Hindlimb muscle (tissue), 1 donor: Measurements from ENCODE around the gene SYCE1. TPM values are rescaled to one million over a fixed set of nuclear protein-coding genes. Genes with fewer than 3 reads are reported as not detected.
"Not testable (repeated sequence)": the region's sequence is repeated elsewhere in the genome, so short reads cannot be mapped to it uniquely, and the experiment has no call there.

Experiments used
- DNase-seq: peaks from one replicate; pipeline ENCODE4 v3.0.0-alpha.2; 2013
- polyA plus RNA-seq: library from polyadenylated mRNA; unstranded; fragments of 120-200 nt; gene quantifications from one replicate; pipeline ENCODE4 v1.2.1, GENCODE V29; 2013; ENCODE audit not compliant: insufficient read length

Gene SYCE1, protein sequence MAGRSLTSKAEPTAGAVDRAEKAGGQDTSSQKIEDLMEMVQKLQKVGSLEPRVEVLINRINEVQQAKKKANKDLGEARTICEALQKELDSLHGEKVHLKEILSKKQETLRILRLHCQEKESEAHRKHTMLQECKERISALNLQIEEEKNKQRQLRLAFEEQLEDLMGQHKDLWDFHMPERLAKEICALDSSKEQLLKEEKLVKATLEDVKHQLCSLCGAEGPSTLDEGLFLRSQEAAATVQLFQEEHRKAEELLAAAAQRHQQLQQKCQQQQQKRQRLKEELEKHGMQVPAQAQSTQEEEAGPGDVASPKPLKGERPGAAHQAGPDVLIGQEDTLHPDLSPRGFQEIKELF
- 0.43 TPM for polyA plus RNA-seq

GRCh38 chr10:133565441-133566294 is at the start of gene SYCE1:
Gene SYCE1 (minus strand): TSS chr10:133565583. CDS start chr10:133565529, 54 bp downstream.
- DNase-seq, result no peak

- DNase-seq, result no peak
Observed at GRCh38 chr10:133614830-133615580, 49.6 kb upstream of the SYCE1 start.

- DNase-seq, result no peak
Observed at GRCh38 chr10:133613699-133614098, 48.3 kb upstream of the SYCE1 start.

GRCh38 chr10:133611079-133611478 is 45.7 kb upstream of the SYCE1 start:
- no peak for DNase-seq

DNA sequence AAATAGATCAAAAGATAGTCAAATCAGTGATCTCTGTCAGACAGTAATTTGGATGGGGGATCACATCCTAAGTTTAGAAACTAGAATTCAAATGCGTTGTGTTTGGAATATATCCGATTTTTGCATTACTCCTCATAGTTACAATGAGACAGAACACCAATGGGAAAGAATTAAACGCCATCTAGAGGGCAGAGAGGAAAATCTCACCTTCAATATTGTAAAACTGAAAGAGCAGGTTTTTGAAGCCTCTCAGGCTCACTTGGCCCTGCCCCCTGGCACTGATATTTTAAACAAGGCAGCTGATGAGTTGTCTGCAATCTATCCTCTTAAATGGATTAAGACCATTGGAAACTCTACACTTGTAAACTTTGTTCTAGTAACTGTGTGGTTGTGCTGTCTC is 43.5 kb upstream of the SYCE1 start:
- no peak for DNase-seq

DNA sequence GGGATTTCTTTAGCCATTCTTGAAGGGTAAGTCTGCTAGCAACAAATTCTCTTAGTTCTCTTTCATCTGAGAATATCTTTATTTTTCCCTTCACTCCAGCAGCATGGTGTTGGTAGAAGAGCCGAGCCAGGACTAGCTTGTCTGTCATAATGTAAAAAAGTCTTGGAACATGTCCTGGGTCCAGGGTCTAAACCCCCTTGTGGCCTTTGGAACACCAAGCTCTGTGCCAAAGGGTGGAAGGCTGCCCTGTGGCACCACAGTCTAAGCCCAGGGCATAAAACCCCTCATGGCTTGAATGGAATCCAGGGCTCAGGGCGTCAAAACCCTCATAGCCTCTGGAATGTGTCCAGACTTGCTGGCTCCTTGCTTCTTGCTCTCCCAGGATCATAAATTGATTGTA is 38.1 kb upstream of the SYCE1 start:
- not testable (repeated sequence) for DNase-seq

DNA sequence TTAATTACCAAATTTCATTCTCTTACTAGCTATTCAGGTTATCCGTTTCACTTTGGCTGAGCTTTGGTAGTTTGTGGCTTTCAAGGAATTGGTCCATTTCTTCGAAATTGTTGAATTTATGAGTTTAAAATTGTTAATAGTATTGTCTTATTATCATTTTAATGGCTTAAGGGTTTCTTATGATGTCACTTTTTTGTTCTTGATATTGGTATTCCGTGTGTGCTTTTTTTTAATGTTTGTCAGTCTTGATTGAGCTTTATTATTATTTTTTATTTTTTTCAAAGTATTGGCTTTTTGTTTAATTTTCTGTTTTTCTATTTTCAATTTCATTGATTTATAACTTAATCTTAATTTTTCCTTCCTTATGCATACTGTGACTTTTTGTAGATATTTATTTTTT is 35.3 kb upstream of the SYCE1 start:
- DNase-seq, result no peak

GRCh38 chr10:133599869-133600268 is 34.5 kb upstream of the SYCE1 start:
- DNase-seq, result not testable (repeated sequence)

DNA sequence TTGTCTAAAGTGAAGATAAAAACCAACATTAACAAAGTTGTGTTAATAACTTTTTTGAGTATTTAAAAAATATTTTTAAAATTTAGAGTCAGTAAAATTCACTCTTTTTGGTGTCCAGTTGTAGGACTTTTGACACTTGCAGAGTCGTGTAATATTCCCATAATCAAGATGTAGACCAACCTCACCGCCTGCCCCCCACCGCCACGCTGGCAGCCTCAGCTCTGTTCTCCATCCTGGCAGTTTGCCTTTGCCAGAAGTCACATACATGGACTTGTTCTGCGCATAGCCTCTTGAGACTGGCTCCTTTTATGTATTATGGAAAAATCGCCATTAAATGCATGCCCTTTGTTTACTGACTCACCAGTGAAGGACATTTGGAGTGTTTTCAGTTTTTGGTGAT is 27.3 kb upstream of the SYCE1 start:
- DNase-seq, result no peak

DNA sequence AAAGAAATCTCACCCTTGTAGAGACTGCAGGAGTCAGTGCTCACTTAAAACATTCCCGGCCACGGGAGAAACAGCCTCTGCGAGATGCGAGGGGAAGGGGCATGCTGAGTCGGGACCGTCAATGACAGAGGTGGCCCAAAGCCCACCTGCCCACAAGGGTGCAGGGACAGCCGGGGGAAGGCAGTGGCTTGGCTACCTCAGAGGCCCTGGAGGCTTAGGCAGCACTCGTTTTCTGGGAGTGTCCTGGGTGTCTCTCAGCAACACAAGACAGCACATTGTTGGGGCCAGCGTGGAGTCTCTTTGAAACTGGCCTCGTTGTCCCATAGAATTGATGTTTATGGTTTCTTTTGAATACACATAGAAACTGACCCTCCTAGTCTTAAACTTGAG is 25.6 kb upstream of the SYCE1 start:
- no peak for DNase-seq

- DNase-seq, result no peak
Observed at GRCh38 chr10:133590226-133590969, 25.0 kb upstream of the SYCE1 start.

DNA sequence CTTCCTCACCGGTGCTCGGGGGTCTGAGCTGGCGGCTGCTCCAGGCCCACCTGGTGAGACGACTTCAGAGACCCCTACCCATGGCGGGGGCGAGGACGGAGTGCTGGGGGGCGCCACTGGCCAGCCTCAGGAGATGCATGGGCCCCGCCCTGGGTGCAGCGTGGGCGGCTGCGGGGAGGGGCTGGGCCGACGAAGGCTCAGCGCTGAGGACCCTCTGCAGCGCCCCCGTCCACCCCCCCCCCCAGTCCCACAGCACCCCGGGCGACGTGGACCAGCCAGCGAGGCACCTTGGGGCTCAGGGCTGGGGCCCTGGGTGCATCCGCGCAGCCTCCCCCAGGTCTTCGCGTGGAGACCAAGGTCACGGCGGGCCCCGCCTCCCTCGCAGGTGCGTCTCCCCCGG is 11.7 kb upstream of the SYCE1 start:
- not testable (repeated sequence) for DNase-seq

DNA sequence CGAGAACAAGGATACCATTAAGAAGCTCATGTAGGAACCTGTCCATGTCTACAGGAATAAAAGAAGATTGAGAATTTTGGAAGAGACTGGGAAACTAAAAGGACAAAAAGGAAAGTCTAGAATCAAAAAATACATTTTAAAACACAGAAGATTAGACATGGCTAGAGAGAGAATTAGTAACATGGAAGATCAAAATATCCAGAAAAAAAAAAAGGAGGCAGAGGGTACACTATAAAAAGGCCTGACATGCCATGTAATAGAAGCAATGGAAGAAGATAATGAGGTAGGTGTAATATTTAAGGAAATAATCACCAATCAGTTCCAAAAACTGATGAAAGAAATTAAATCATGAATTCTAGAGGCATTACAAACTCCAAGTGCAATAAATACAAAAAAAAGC is 8.1 kb upstream of the SYCE1 start:
- not testable (repeated sequence) for DNase-seq

GRCh38 chr10:133572055-133572454 is 6.7 kb upstream of the SYCE1 start:
- DNase-seq, result not testable (repeated sequence)

- not testable (repeated sequence) for DNase-seq
Observed at GRCh38 chr10:133569801-133570200, 4.4 kb upstream of the SYCE1 start.

GRCh38 chr10:133568831-133569527 is 3.6 kb upstream of the SYCE1 start:
- DNase-seq, result not testable (repeated sequence)

- no peak for DNase-seq
Observed at GRCh38 chr10:133568287-133568614, 2.9 kb upstream of the SYCE1 start.

DNA sequence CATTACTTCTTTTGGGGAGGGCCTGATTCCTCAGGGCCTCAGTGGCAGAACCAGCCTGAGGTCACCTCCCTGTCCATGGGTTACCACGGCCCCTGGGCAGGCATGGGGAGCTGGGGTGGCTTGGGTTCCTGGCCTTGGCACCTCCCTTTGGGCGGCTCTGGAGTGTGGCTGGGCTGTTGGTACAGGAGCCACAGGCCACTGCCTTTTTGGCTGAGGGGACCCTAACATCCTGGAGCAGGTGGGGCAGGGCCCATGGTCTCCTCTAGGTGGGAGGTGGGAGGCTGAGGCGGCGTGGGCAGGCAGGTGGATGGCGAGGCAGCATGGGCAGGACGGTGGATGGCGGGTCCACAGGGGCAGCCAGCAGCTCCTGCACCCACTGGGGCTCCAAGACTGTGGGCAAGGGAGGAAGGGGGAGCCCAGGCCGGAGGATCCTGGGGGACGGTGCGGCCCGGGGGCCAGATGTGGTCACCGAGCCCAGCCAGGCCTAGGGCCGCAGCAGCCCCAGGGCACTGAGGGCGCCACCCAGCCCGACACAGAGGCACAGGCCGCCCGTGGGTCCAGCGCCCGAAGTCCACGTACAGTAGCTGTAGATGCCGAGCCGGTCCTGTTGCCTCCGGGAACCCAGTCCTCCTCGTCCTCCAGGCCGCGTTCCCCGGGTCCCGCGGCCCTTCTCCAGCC is 2.4 kb upstream of the SYCE1 start:
- no peak for DNase-seq

DNA sequence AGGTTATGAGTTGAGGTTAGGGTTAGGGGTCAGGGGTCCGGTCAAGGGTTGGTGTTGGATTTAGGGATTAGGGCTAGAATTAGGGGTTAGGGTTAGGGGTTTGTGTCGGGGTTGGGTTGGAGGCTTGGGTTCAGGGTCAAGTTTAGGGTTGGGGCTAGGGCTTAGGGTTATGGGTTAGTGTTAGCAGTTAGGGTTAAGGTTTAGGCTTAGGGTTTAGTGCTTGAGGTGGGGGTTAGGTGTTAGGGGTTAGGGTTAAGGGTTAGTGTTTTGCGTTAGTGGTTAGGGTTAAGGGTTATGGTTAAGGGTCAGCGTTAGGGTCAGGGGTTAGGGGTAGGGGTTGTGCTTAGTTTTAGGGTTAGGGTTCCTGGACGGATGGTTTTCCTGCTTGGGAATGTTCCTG is 1.7 kb upstream of the SYCE1 start:
- DNase-seq, result no peak

DNA sequence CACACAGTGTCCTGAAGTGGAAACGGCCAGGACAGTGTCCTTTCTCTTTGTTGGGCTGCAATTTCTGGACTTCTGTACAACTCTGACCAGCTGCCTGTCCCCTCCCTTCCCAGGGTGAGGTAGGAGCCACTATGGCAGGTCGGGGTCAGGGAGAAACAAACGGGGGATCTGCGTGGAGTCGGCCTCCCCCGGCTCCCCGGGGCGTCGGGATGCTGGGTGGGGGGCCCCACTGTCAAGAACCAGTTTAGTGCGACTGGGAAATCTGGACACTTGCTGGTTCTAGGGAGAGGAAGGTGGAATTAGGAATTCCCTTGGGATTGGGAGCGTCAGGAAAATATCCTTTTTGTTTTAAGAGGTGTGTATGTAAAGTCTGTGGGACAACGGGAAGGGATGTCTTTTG is 567 bp downstream of the SYCE1 start:
- DNase-seq, result no peak

GRCh38 chr10:133559216-133559615 is 6.2 kb downstream of the SYCE1 start:
- no peak for DNase-seq
